ENCODE results near the gene GNG4.
"Not testable (repeated sequence)": the region's sequence is repeated elsewhere in the genome, so short reads cannot be mapped to it uniquely, and the experiment has no call there.

Gene GNG4

GRCh38 chr1:235642943-235643371 lies 6.6 kb downstream of the GNG4 start:
- no peak for TF ChIP-seq CTCF (IDR thresholded peaks at IDR 0.05; ENCODE audit: low read depth, low read length)
- no peak overlapping the region for H3K4me3 ChIP-seq (ENCODE audit: low read depth, low read length)

DNA sequence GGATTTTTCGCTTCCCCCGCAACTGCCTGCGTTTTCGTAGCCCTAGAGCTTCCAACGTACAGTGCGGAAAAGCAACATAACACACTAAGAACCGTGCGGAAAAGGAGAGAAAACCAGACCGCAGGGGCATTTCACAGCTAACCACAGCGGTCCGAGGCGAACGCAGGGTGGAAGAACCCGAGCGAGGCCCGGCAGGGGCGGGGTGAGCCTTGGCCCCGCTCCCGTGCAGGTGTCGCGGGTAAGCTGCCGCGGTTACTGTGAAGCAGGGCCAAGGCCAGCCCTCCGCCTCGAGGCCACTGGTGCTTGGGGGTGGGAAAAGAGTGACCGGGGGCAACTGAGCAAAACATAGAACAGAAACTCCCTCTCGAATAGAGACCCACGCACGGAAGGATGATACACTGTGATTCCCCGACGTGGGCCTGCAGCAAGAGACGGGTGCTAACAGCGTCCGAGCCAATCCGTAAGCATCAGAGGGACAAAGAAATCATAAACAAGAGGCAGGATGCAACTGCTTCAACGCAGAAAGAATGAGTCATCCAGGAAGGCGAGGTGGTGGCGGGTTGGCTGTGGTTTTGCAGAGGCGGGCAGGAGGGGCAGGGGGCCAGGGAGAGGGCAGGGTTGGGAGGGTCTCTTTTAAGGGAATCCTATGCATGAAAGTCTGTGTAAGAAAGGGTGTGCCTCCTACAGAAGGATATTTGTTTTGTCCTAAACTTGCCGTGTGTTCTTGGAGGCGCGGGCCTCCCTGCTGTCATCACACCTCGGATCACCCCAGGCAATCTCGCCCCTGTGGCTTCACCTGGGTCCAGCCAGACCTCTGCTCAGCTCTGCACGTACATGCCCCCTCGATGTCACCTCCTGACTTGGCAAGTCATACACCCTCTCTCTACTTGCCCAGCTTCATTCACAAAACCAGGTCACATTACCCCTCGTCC lies 7.3 kb downstream of the GNG4 start:
- no peak for TF ChIP-seq CTCF (IDR thresholded peaks at IDR 0.05; ENCODE audit: low read depth, low read length)
- no peak overlapping the region for H3K4me3 ChIP-seq (ENCODE audit: low read depth, low read length)

- TF ChIP-seq CTCF (IDR thresholded peaks at IDR 0.05; ENCODE audit: low read depth, low read length) = no peak
- H3K4me3 ChIP-seq (ENCODE audit: low read depth, low read length) = no peak overlapping the region
Measured at GRCh38 chr1:235640580-235640979, 9.0 kb downstream of the GNG4 start.

GRCh38 chr1:235639226-235640205 lies 10.1 kb downstream of the GNG4 start:
- TF ChIP-seq CTCF (IDR thresholded peaks at IDR 0.05; ENCODE audit: low read depth, low read length) = no peak
- no peak overlapping the region for H3K4me3 ChIP-seq (ENCODE audit: low read depth, low read length)

GRCh38 chr1:235638612-235639011 lies 11.0 kb downstream of the GNG4 start:
- not testable (repeated sequence) for H3K4me3 ChIP-seq (ENCODE audit: low read depth, low read length)

DNA sequence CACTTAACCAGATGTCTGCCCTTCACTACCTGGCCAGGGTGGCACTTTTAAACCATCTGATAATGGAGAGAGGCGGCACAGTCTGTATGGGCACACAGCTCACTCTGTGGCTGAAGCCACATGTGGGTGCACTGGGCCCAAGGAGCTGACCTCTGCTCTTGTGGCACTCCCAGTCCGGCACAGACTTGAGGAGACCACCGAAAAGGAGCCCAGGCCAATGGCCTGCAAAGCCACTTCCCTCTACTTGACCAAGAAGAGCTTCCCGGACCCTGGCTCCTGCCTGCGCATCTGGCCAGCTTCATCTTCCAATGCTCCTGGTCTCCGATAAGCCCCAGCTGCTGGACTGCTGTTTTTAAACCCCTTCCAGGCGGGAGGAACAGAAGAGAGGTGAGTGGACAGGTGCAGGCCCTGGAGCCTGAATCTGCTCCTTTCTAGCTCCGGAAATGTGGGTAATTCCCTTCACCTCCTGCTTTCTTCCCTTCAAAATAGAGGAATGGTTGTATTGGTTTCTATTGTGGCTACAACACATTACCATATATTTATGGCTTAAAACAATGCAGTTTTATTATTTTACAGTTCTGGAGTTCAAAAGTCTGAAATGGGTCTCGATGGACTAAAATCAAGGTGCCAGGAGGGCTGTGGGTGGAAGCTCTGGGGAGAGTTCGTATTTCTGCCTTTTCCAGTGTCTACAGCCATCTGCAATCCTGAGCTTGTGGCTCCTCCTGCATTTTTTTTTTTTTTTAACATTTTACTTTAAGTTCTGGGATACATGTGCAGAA lies 11.6 kb downstream of the GNG4 start:
- no peak overlapping the region for H3K4me3 ChIP-seq (ENCODE audit: low read depth, low read length)
- TF ChIP-seq CTCF (IDR thresholded peaks at IDR 0.05; ENCODE audit: low read depth, low read length) = no peak

All from WI38 (cell line).